IMR-90 (cell line): ENCODE data around the gene ATRNL1. TPM values are rescaled to one million over a fixed set of nuclear protein-coding genes. Genes with fewer than 3 reads are reported as not detected.
A peak's percentile ranks its signal among the peaks of the same experiment; 100 is the strongest.

Source experiments
- ATAC-seq: fragments of 200-7000 bp; cut with Tn5 transposase; 2 replicates; pipeline ENCODE4 v1.9.1; 2020; ENCODE audit warnings: low read depth, mild to moderate bottlenecking, moderate library complexity
- BruUV-seq: library from RNA; stranded (reverse); fragments of 400-500 nt; replicated peaks from 2 replicates; lab custom pipeline; 2021; lab: Mats Ljungman, UMichigan
- CTCF ChIA-PET: fragments of 300-600 bp; formaldehyde crosslinking; extraction: SDS; loops from one replicate; lab custom pipeline; 2021; ENCODE audit warnings: antibody characterized with exemption; lab: Yijun Ruan, JAX
- POLR2A ChIA-PET: fragments of 300-600 bp; sonication (Branson Sonifier 250); formaldehyde crosslinking; loops from one replicate; lab custom pipeline; 2022; ENCODE audit warnings: antibody characterized with exemption; ENCODE audit not compliant: unreplicated experiment; lab: Charles Lee
- DNase-seq: peaks from one replicate; pipeline ENCODE4 v3.0.0; 2013
- H2AFZ ChIP-seq: replicated peaks from 2 replicates; pipeline ENCODE3; 2013; ENCODE audit warnings: low read length, mild to moderate bottlenecking; ENCODE audit not compliant: poor library complexity
- H2AK5ac ChIP-seq: 2 replicates; pipeline ENCODE4 v1.6.1; 2013; ENCODE audit warnings: low read depth, low read length, inconsistent platforms
- H2AK9ac ChIP-seq: replicated peaks from 2 replicates; pipeline ENCODE3; 2013; ENCODE audit warnings: mild to moderate bottlenecking, low read depth, low read length, moderate library complexity; ENCODE audit not compliant: poor library complexity
- H2BK120ac ChIP-seq: 2 replicates; pipeline ENCODE4 v1.6.1; 2013; ENCODE audit warnings: low read depth, low read length, inconsistent platforms
- H2BK15ac ChIP-seq: 3 replicates; pipeline ENCODE4 v1.6.1; 2013; ENCODE audit warnings: low read depth, low read length, inconsistent platforms
- H2BK20ac ChIP-seq: 2 replicates; pipeline ENCODE4 v1.6.1; 2013; ENCODE audit warnings: low read depth, mild to moderate bottlenecking, inconsistent platforms, low read length, moderate library complexity
- H2BK5ac ChIP-seq: 2 replicates; pipeline ENCODE4 v1.6.1; 2013; ENCODE audit warnings: mild to moderate bottlenecking, low read depth, low read length, inconsistent platforms; ENCODE audit not compliant: poor library complexity, severe bottlenecking
- H3K14ac ChIP-seq: replicated peaks from 2 replicates; pipeline ENCODE4 v1.6.1; 2013; ENCODE audit warnings: low read depth, low read length, inconsistent platforms
- H3K18ac ChIP-seq: 2 replicates; pipeline ENCODE4 v1.6.1; 2013; ENCODE audit warnings: low read depth, low read length, control low read depth
- H3K23ac ChIP-seq: 2 replicates; pipeline ENCODE4 v1.6.1; 2013; ENCODE audit warnings: low read depth, low read length, inconsistent platforms
- H3K27ac ChIP-seq: 2 replicates; pipeline ENCODE4 v1.5.1; 2013; ENCODE audit warnings: mild to moderate bottlenecking, control low read depth, low read length; ENCODE audit not compliant: insufficient read depth
- H3K27me3 ChIP-seq: 2 replicates; pipeline ENCODE4 v1.6.1; 2013; ENCODE audit warnings: low read length; ENCODE audit not compliant: control insufficient read depth, insufficient read depth
- H3K36me3 ChIP-seq: 2 replicates; pipeline ENCODE4 v1.6.1; 2013; ENCODE audit warnings: low read length, mixed read lengths; ENCODE audit not compliant: control insufficient read depth, insufficient read depth
- H3K4ac ChIP-seq: 2 replicates; pipeline ENCODE4 v1.6.1; 2013; ENCODE audit warnings: low read depth, low read length, inconsistent platforms
- H3K4me1 ChIP-seq: 2 replicates; pipeline ENCODE4 v1.6.1; 2013; ENCODE audit warnings: low read length, mixed read lengths; ENCODE audit not compliant: control insufficient read depth, insufficient read depth
- H3K4me2 ChIP-seq: 2 replicates; pipeline ENCODE4 v1.6.1; 2013; ENCODE audit warnings: low read depth, mild to moderate bottlenecking, control low read depth, low read length, moderate library complexity
- H3K4me3 ChIP-seq: 2 replicates; pipeline ENCODE4 v1.5.1; 2013; ENCODE audit warnings: low read depth, mild to moderate bottlenecking, control low read depth, low read length, moderate library complexity; ENCODE audit not compliant: insufficient read depth
- H3K56ac ChIP-seq: 2 replicates; pipeline ENCODE4 v1.6.1; 2013; ENCODE audit warnings: low read length, inconsistent platforms; ENCODE audit not compliant: insufficient read depth; ENCODE audit errors: extremely low read depth
- H3K79me1 ChIP-seq, 2 experiments: 2 replicates each; pipeline ENCODE4 v1.6.1; 2013; ENCODE audit warnings: low read length in 2 of 2, inconsistent platforms in 1 of 2, low read depth in 1 of 2
- H3K9ac ChIP-seq: 2 replicates; pipeline ENCODE4 v1.6.1; 2013; ENCODE audit warnings: low read depth, low read length, control low read depth
- H3K9me1 ChIP-seq: 2 replicates; pipeline ENCODE4 v1.6.1; 2013; ENCODE audit warnings: low read length, inconsistent platforms; ENCODE audit not compliant: insufficient read depth
- H3K9me3 ChIP-seq: 2 replicates; pipeline ENCODE4 v1.6.1; 2013; ENCODE audit warnings: low read length; ENCODE audit not compliant: control insufficient read depth, insufficient read depth
- H4K20me1 ChIP-seq: 2 replicates; pipeline ENCODE4 v1.6.1; 2013; ENCODE audit warnings: low read length, inconsistent platforms; ENCODE audit not compliant: insufficient read depth
- H4K5ac ChIP-seq: 2 replicates; pipeline ENCODE4 v1.6.1; 2013; ENCODE audit warnings: mild to moderate bottlenecking, low read depth, low read length, control low read depth
- H4K8ac ChIP-seq, 2 experiments: 2 replicates each; pipeline ENCODE4 v1.6.1; 2013; ENCODE audit warnings: low read depth in 2 of 2, low read length in 2 of 2, control low read depth in 1 of 2, inconsistent platforms in 1 of 2
- H4K91ac ChIP-seq: 2 replicates; pipeline ENCODE4 v1.6.1; 2013; ENCODE audit warnings: low read depth, low read length, inconsistent platforms; ENCODE audit not compliant: insufficient read depth
- BHLHE40 ChIP-seq: fragments of 150-350 bp; IDR thresholded peaks from 2 replicates; pipeline ENCODE4 v1.6.1; 2016; ENCODE audit warnings: mild to moderate bottlenecking, low read depth, low read length
- CEBPB ChIP-seq: IDR thresholded peaks from 2 replicates; pipeline ENCODE4 v1.6.1; 2012; ENCODE audit warnings: low read depth, low read length, improper control_type of control experiment
- CHD1 ChIP-seq: IDR thresholded peaks from 2 replicates; pipeline ENCODE4 v1.6.1; 2012; ENCODE audit warnings: low read depth, low read length, improper control_type of control experiment
- FOS ChIP-seq: fragments of 150-350 bp; IDR thresholded peaks from 2 replicates; pipeline ENCODE4 v1.6.1; 2016; ENCODE audit warnings: low read depth, low read length
- MAZ ChIP-seq: IDR thresholded peaks from 2 replicates; pipeline ENCODE4 v1.6.1; 2012; ENCODE audit warnings: low read depth, mild to moderate bottlenecking, low read length, improper control_type of control experiment, moderate library complexity, borderline replicate concordance
- MXI1 ChIP-seq: IDR thresholded peaks from 2 replicates; pipeline ENCODE4 v1.6.1; 2012; ENCODE audit warnings: low read depth, mild to moderate bottlenecking, low read length, moderate library complexity, borderline replicate concordance
- NFE2L2 ChIP-seq: fragments of 150-350 bp; IDR thresholded peaks from 2 replicates; pipeline ENCODE4 v1.6.1; 2016; ENCODE audit warnings: low read depth, mild to moderate bottlenecking, low read length
- POLR2A ChIP-seq: IDR thresholded peaks from 2 replicates; pipeline ENCODE4 v1.6.1; 2012; ENCODE audit warnings: mild to moderate bottlenecking, low read depth, low read length
- RAD21 ChIP-seq: IDR thresholded peaks from 2 replicates; pipeline ENCODE4 v1.6.1; 2012; ENCODE audit warnings: low read length, improper control_type of control experiment
- RCOR1 ChIP-seq: IDR thresholded peaks from 2 replicates; pipeline ENCODE4 v1.6.1; 2012; ENCODE audit warnings: mild to moderate bottlenecking, low read length, improper control_type of control experiment; ENCODE audit not compliant: insufficient replicate concordance
- RFX5 ChIP-seq: IDR thresholded peaks from 2 replicates; pipeline ENCODE4 v1.8.0; 2012; ENCODE audit warnings: low read depth, mild to moderate bottlenecking, low read length, moderate library complexity
- SMC3 ChIP-seq: fragments of 150-350 bp; IDR thresholded peaks from 2 replicates; pipeline ENCODE4 v1.6.1; 2016; ENCODE audit warnings: low read depth, mild to moderate bottlenecking, antibody characterized with exemption, low read length, moderate library complexity
- WGBS, 2 experiments: methylation state at CpG; one replicate each; pipeline versions ENCODE4 v1.1.5 to v1.1.7; 2013; ENCODE audit warnings: missing lambda C conversion rate in 2 of 2; ENCODE audit not compliant: insufficient read length in 1 of 2; ENCODE audit errors: extremely low coverage in 2 of 2; 5-methylcytosine and 5-hydroxymethylcytosine counted together
- dilution Hi-C: fragments of 300-500 bp; cut with HindIII; formaldehyde crosslinking; loops from one replicate; pipeline ENCODE4 v1.14.3; 2018; ENCODE audit warnings: low sequenced_read_pairs; ENCODE audit not compliant: unreplicated experiment
- in situ Hi-C: fragments of 300-500 bp; cut with MboI; formaldehyde crosslinking; loops from 3 replicates; pipeline ENCODE4 v1.14.3; 2019; ENCODE audit warnings: low sequenced_read_pairs, inconsistent platforms, mixed read lengths
- intact Hi-C: fragments of 100-400 bp; cut with micrococcal nuclease; formaldehyde crosslinking; loops from 2 replicates; pipeline ENCODE4 v1.10.0; 2022
- polyA plus RNA-seq, 3 experiments: library from polyadenylated mRNA; depleted of rRNA; stranded (reverse); fragments of >200 nt; gene quantifications; 2 replicates each; pipeline ENCODE4 v1.2.3, GENCODE V29; 2012; ENCODE audit warnings: low replicate concordance in 1 of 3
- total RNA-seq: library from RNA; depleted of rRNA; stranded (reverse); fragments of >200 nt; gene quantifications from 2 replicates; pipeline ENCODE4 v1.2.3, GENCODE V29; 2012
- TF ChIP-seq, protein P1 (sequence below): fragments of 150-350 bp; IDR thresholded peaks from 2 replicates; pipeline ENCODE4 v1.6.1; 2017; ENCODE audit warnings: mild to moderate bottlenecking, antibody characterized with exemption, low read length, low read depth
- TF ChIP-seq, protein P2 (sequence below): conservative IDR thresholded peaks from 2 replicates; pipeline ENCODE4 v1.5.1; 2012; ENCODE audit warnings: mild to moderate bottlenecking, low read depth, low read length, improper control_type of control experiment

Gene ATRNL1
- total and polyA plus RNA-seq, 2 of the 4 experiments (the other 2 are of a cell fraction), result 0.18 to 0.19 TPM

DNA sequence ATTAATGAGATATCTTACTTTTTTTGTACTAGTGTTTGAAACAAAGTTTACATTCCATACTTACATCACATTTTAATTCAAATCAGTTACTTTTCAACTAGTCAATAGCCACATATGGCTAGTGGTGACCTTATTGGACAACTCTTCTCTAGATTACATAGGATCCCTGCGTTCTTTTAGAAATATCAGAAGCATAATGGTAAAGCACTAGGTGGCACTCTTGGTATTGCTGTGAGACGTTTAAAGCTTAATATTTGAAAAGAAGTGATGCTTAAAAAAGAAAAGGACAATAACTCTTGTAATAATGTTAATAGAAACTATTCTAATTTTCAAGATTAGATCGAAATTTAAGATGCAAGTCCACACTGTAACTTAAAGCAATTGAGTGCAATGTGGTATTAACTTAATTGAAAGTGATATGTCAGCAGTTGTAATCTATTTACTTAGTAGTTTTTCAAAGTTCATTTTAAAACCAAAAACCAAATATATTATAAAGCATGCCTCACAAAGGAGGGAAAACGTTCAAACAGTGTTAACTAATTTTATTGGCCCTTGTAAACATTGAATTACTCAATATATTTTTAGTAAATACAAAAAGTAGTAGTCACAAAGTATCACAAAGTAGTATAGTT lies 339.1 kb downstream of the ATRNL1 start:
- Histone ChIP-seq H3K9me3 (no peaks in the 10 kb centered on the region), H3K9me1 (no peaks in the 10 kb centered on the region), H2AFZ (no peak overlapping the region), H3K4me3 (no peak overlapping the region), H3K36me3 (no peaks in the 10 kb centered on the region), H2AK9ac (no peak overlapping the region), H4K8ac (no peak overlapping the region), H3K4me2 (no peak overlapping the region), H4K20me1 (no peaks in the 10 kb centered on the region), H2BK20ac (no peak overlapping the region), H4K5ac (no peak overlapping the region), H3K14ac (no peak overlapping the region), H3K56ac (no peak overlapping the region), H3K23ac (no peak overlapping the region), H2BK15ac (no peak overlapping the region), H3K27me3 (no peaks in the 10 kb centered on the region), H3K9ac (no peak overlapping the region), H3K27ac (no peak overlapping the region), H3K79me1 (no peaks in the 10 kb centered on the region), H2BK5ac (no peak overlapping the region), H3K4ac (no peak overlapping the region), H2AK5ac (no peak overlapping the region), H3K4me1 (no peaks in the 10 kb centered on the region), H4K91ac (no peak overlapping the region), H3K18ac (no peak overlapping the region), H2BK120ac (no peak overlapping the region)
- TF ChIP-seq, protein P1, sequence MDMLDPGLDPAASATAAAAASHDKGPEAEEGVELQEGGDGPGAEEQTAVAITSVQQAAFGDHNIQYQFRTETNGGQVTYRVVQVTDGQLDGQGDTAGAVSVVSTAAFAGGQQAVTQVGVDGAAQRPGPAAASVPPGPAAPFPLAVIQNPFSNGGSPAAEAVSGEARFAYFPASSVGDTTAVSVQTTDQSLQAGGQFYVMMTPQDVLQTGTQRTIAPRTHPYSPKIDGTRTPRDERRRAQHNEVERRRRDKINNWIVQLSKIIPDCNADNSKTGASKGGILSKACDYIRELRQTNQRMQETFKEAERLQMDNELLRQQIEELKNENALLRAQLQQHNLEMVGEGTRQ, result no peak
- TF ChIP-seq CHD1, result no peak
- no peak for TF ChIP-seq RFX5
- no peak for TF ChIP-seq RCOR1
- no peak for TF ChIP-seq NFE2L2
- no peak for TF ChIP-seq MAZ
- no peak for TF ChIP-seq CEBPB
- TF ChIP-seq RAD21, result peak; percentile 58
- TF ChIP-seq FOS, result no peak
- peak; percentile 30; the same call in 1 of the 2 replicates for TF ChIP-seq SMC3
- TF ChIP-seq BHLHE40, result no peak
- no peak for TF ChIP-seq POLR2A
- TF ChIP-seq, protein P2, sequence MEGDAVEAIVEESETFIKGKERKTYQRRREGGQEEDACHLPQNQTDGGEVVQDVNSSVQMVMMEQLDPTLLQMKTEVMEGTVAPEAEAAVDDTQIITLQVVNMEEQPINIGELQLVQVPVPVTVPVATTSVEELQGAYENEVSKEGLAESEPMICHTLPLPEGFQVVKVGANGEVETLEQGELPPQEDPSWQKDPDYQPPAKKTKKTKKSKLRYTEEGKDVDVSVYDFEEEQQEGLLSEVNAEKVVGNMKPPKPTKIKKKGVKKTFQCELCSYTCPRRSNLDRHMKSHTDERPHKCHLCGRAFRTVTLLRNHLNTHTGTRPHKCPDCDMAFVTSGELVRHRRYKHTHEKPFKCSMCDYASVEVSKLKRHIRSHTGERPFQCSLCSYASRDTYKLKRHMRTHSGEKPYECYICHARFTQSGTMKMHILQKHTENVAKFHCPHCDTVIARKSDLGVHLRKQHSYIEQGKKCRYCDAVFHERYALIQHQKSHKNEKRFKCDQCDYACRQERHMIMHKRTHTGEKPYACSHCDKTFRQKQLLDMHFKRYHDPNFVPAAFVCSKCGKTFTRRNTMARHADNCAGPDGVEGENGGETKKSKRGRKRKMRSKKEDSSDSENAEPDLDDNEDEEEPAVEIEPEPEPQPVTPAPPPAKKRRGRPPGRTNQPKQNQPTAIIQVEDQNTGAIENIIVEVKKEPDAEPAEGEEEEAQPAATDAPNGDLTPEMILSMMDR, result peak; percentile 47
- no peak for TF ChIP-seq MXI1
- POLR2A ChIA-PET, result no interaction called here
- DNase-seq (peak; percentile 6), ATAC-seq (peak; percentile 53)
- CTCF ChIA-PET, result interaction anchor here (0.7 to 1.8 kb wide), 5 partner anchors 10 to 954 kb away, joined by 3 to 7 read pairs (median 4); no protein-coding TSS in a partner anchor
- no CpG with 5 or more reads among the region's 4 CpGs for WGBS, 2 experiments
- dilution Hi-C loops (no loop called here), in situ Hi-C loops (no loop called here), intact Hi-C loops (loop anchor here (1.0 kb wide), 2 partner anchors 856 to 954 kb away; no protein-coding TSS in a partner anchor)
- BruUV-seq, result no TSS peak
